ENCODE data around the gene CKB.

The CKB gene

GRCh38 chr14:103549361-103550311, 27.0 kb upstream of the CKB start:
- Histone ChIP-seq H3K4me3 (ENCODE audit: insufficient read depth, low read depth, low read length, poor library complexity, severe bottlenecking) (no peak overlapping the region), H3K4me1 (ENCODE audit: control insufficient read depth, insufficient read depth, low read length, poor library complexity, severe bottlenecking) (no peaks in the 10 kb centered on the region), H3K9me3 (ENCODE audit: control insufficient read depth, low read length) (no peaks in the 10 kb centered on the region), H3K27me3 (replicated peaks; ENCODE audit: control insufficient read depth, insufficient read depth, low read length, poor library complexity, severe bottlenecking) (no peaks in the 10 kb centered on the region), H3K27ac (ENCODE audit: insufficient read depth, low read length, poor library complexity, severe bottlenecking) (no peak overlapping the region), H3K36me3 (ENCODE audit: control insufficient read depth, insufficient read depth, low read length) (no peaks in the 10 kb centered on the region)
- no peak for DNase-seq

GRCh38 chr14:103548463-103549351, 26.1 kb upstream of the CKB start:
- Histone ChIP-seq H3K4me1 (ENCODE audit: control insufficient read depth, insufficient read depth, low read length, poor library complexity, severe bottlenecking) (no peaks in the 10 kb centered on the region), H3K4me3 (ENCODE audit: insufficient read depth, low read depth, low read length, poor library complexity, severe bottlenecking) (no peak overlapping the region), H3K27me3 (replicated peaks; ENCODE audit: control insufficient read depth, insufficient read depth, low read length, poor library complexity, severe bottlenecking) (no peaks in the 10 kb centered on the region), H3K9me3 (ENCODE audit: control insufficient read depth, low read length) (no peaks in the 10 kb centered on the region), H3K36me3 (ENCODE audit: control insufficient read depth, insufficient read depth, low read length) (no peaks in the 10 kb centered on the region), H3K27ac (ENCODE audit: insufficient read depth, low read length, poor library complexity, severe bottlenecking) (no peak overlapping the region)
- no peak for DNase-seq

GRCh38 chr14:103547941-103548462, 25.4 kb upstream of the CKB start:
- H3K36me3 ChIP-seq (ENCODE audit: control insufficient read depth, insufficient read depth, low read length): no peaks in the 10 kb centered on the region
- DNase-seq: no peak
- no peaks in the 10 kb centered on the region for H3K4me1 ChIP-seq (ENCODE audit: control insufficient read depth, insufficient read depth, low read length, poor library complexity, severe bottlenecking)
- H3K27me3 ChIP-seq (replicated peaks; ENCODE audit: control insufficient read depth, insufficient read depth, low read length, poor library complexity, severe bottlenecking): no peaks in the 10 kb centered on the region
- H3K9me3 ChIP-seq (ENCODE audit: control insufficient read depth, low read length): no peaks in the 10 kb centered on the region
- H3K27ac ChIP-seq (ENCODE audit: insufficient read depth, low read length, poor library complexity, severe bottlenecking): no peak overlapping the region
- H3K4me3 ChIP-seq (ENCODE audit: insufficient read depth, low read depth, low read length, poor library complexity, severe bottlenecking): no peak overlapping the region

- H3K27ac ChIP-seq (ENCODE audit: insufficient read depth, low read length, poor library complexity, severe bottlenecking): no peak overlapping the region
- no peaks in the 10 kb centered on the region for H3K27me3 ChIP-seq (replicated peaks; ENCODE audit: control insufficient read depth, insufficient read depth, low read length, poor library complexity, severe bottlenecking)
- H3K4me3 ChIP-seq (ENCODE audit: insufficient read depth, low read depth, low read length, poor library complexity, severe bottlenecking): no peak overlapping the region
- no peak for DNase-seq
- no peaks in the 10 kb centered on the region for H3K36me3 ChIP-seq (ENCODE audit: control insufficient read depth, insufficient read depth, low read length)
- no peaks in the 10 kb centered on the region for H3K9me3 ChIP-seq (ENCODE audit: control insufficient read depth, low read length)
- H3K4me1 ChIP-seq (ENCODE audit: control insufficient read depth, insufficient read depth, low read length, poor library complexity, severe bottlenecking): no peaks in the 10 kb centered on the region
Measured at GRCh38 chr14:103547455-103547940, 24.9 kb upstream of the CKB start.

DNA sequence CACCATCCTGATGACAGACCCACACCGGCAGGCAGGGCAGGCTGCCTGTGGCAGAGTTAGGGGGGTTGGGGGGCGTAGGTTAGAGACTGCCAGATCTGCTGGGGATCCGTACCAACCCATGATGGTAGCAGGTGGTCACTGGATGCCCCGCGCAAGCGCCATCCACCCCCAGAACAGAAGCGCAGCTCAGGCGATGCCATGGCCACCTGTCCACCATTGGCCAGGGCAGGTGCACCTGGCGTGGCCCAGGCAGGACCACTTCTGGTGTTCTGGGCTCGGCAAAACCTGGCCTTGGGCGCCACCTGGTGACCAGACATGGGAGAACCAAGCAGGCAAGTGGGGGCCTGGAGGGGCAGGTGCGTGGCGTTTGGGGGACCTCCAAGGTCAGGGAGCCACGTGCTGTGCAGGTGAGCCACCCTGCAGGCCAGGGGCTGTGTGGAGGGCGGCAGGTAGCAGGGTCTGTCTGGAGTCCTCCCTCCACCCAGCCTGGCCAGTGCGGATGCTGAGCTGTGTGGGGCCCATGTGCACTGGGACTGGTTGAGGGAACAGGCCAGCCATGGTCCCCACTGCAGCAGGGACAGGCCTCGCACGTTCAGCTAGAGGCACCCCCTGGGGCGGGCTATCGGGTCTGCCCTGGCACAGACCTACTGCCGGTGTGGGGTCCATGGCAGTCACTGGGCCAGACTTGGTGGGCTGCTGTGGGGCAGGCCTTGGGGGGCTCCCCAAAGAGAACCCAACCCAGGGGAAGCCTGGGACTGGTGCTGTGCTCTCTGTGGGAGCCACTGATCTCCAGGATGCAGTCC, 24.2 kb upstream of the CKB start:
- Histone ChIP-seq H3K9me3 (ENCODE audit: control insufficient read depth, low read length) (no peaks in the 10 kb centered on the region), H3K27ac (ENCODE audit: insufficient read depth, low read length, poor library complexity, severe bottlenecking) (no peak overlapping the region), H3K4me3 (ENCODE audit: insufficient read depth, low read depth, low read length, poor library complexity, severe bottlenecking) (no peak overlapping the region), H3K4me1 (ENCODE audit: control insufficient read depth, insufficient read depth, low read length, poor library complexity, severe bottlenecking) (no peaks in the 10 kb centered on the region), H3K27me3 (replicated peaks; ENCODE audit: control insufficient read depth, insufficient read depth, low read length, poor library complexity, severe bottlenecking) (no peaks in the 10 kb centered on the region), H3K36me3 (ENCODE audit: control insufficient read depth, insufficient read depth, low read length) (no peaks in the 10 kb centered on the region)
- DNase-seq: peak; percentile 54 to 72 (median 60)

GRCh38 chr14:103545915-103546651, 23.5 kb upstream of the CKB start:
- Histone ChIP-seq H3K27me3 (replicated peaks; ENCODE audit: control insufficient read depth, insufficient read depth, low read length, poor library complexity, severe bottlenecking) (no peaks in the 10 kb centered on the region), H3K36me3 (ENCODE audit: control insufficient read depth, insufficient read depth, low read length) (no peaks in the 10 kb centered on the region), H3K9me3 (ENCODE audit: control insufficient read depth, low read length) (no peaks in the 10 kb centered on the region), H3K4me3 (ENCODE audit: insufficient read depth, low read depth, low read length, poor library complexity, severe bottlenecking) (no peak overlapping the region), H3K4me1 (ENCODE audit: control insufficient read depth, insufficient read depth, low read length, poor library complexity, severe bottlenecking) (no peaks in the 10 kb centered on the region), H3K27ac (ENCODE audit: insufficient read depth, low read length, poor library complexity, severe bottlenecking) (no peak overlapping the region)
- no peak for DNase-seq

DNA sequence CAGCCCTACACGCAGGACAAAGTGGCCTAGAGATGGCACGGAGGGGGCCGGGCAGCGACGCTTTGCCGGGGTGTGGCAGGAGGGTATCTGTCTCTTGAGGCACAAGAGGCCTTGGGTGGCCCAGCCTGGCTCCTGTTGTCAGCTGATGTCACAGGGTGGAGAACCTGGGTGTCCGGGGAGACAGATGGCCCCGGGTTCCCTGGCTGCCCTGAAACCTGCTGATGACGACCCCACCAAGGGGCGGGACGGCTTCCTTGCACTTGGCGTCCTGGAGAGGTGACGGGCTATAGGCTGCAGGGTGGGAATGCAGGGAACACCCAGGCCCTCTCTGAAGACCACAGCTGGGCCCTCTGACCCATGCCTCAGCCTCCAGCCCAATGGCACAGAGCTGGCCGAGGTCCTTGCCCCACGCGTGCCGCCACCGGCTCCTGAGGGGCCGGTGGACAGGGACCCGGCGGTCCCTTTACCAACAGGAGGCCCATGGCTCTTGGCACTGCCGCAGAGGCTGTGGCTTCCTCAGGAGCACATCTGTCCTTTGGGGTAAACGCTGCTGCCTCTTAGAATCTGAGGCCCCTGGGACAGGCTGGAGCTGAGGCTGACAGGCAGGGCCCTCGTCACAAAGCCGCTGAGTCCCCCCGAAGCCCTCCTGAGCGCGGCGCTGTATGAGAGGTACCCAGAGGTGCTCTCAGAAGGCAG, 22.7 kb upstream of the CKB start:
- DNase-seq: no peak
- Histone ChIP-seq H3K27ac (ENCODE audit: insufficient read depth, low read length, poor library complexity, severe bottlenecking) (no peak overlapping the region), H3K9me3 (ENCODE audit: control insufficient read depth, low read length) (no peaks in the 10 kb centered on the region), H3K36me3 (ENCODE audit: control insufficient read depth, insufficient read depth, low read length) (no peaks in the 10 kb centered on the region), H3K4me3 (ENCODE audit: insufficient read depth, low read depth, low read length, poor library complexity, severe bottlenecking) (no peak overlapping the region), H3K4me1 (ENCODE audit: control insufficient read depth, insufficient read depth, low read length, poor library complexity, severe bottlenecking) (no peaks in the 10 kb centered on the region), H3K27me3 (replicated peaks; ENCODE audit: control insufficient read depth, insufficient read depth, low read length, poor library complexity, severe bottlenecking) (no peaks in the 10 kb centered on the region)

GRCh38 chr14:103544388-103545218, 22.0 kb upstream of the CKB start:
- H3K4me3 ChIP-seq (ENCODE audit: insufficient read depth, low read depth, low read length, poor library complexity, severe bottlenecking): no peak overlapping the region
- H3K27ac ChIP-seq (ENCODE audit: insufficient read depth, low read length, poor library complexity, severe bottlenecking): no peak overlapping the region
- no peaks in the 10 kb centered on the region for H3K27me3 ChIP-seq (replicated peaks; ENCODE audit: control insufficient read depth, insufficient read depth, low read length, poor library complexity, severe bottlenecking)
- H3K9me3 ChIP-seq (ENCODE audit: control insufficient read depth, low read length): no peaks in the 10 kb centered on the region
- H3K36me3 ChIP-seq (ENCODE audit: control insufficient read depth, insufficient read depth, low read length): no peaks in the 10 kb centered on the region
- no peak for DNase-seq
- no peaks in the 10 kb centered on the region for H3K4me1 ChIP-seq (ENCODE audit: control insufficient read depth, insufficient read depth, low read length, poor library complexity, severe bottlenecking)
